MM.1S (cell line): Measurements from ENCODE around the gene DZIP1L.
A peak's percentile ranks its signal among the peaks of the same experiment; 100 is the strongest.

Source experiments
- DNase-seq: peaks from one replicate; pipeline ENCODE4 v3.0.0-alpha.2; 2015
- H2AFZ ChIP-seq: fragments of 300-600 bp; sonication (generic); 2 replicates; pipeline ENCODE4 v1.6.0; 2016; ENCODE audit warnings: antibody characterized with exemption, low read length
- H3F3A ChIP-seq: fragments of 300-600 bp; sonication (generic); 2 replicates; pipeline ENCODE4 v1.6.1; 2016; ENCODE audit warnings: mild to moderate bottlenecking, antibody characterized with exemption, low read length, moderate library complexity, mixed read lengths; ENCODE audit not compliant: insufficient read depth
- H3K27ac ChIP-seq: fragments of 300-600 bp; sonication (generic); 2 replicates; pipeline ENCODE4 v1.5.1; 2016; ENCODE audit warnings: mild to moderate bottlenecking, low read length
- H3K27me3 ChIP-seq: fragments of 300-600 bp; sonication (generic); replicated peaks from 2 replicates; pipeline ENCODE4 v1.6.0; 2016; ENCODE audit warnings: low read length; ENCODE audit not compliant: insufficient read depth
- H3K36me3 ChIP-seq: fragments of 300-600 bp; sonication (generic); replicated peaks from 2 replicates; pipeline ENCODE4 v1.6.1; 2016; ENCODE audit warnings: mild to moderate bottlenecking, low read length, mixed read lengths; ENCODE audit not compliant: insufficient read depth
- H3K4me1 ChIP-seq: fragments of 300-600 bp; sonication (generic); 2 replicates; pipeline ENCODE4 v1.6.1; 2016; ENCODE audit warnings: low read length, mixed read lengths
- H3K4me2 ChIP-seq: fragments of 300-600 bp; sonication (generic); 2 replicates; pipeline ENCODE4 v1.6.0; 2016; ENCODE audit warnings: low read depth, low read length
- H3K4me3 ChIP-seq: fragments of 300-600 bp; sonication (generic); 2 replicates; pipeline ENCODE4 v1.5.1; 2016; ENCODE audit warnings: low read length, mixed read lengths
- H3K79me2 ChIP-seq: fragments of 300-600 bp; sonication (generic); 2 replicates; pipeline ENCODE4 v1.6.1; 2016; ENCODE audit warnings: mixed run types, low read length, mixed read lengths
- H3K9ac ChIP-seq: fragments of 300-600 bp; sonication (generic); 2 replicates; pipeline ENCODE4 v1.6.1; 2016; ENCODE audit warnings: low read length, mixed read lengths
- H3K9me2 ChIP-seq: fragments of 300-600 bp; sonication (generic); replicated peaks from 2 replicates; pipeline ENCODE4 v1.6.1; 2016; ENCODE audit warnings: mild to moderate bottlenecking, low read length, mixed read lengths; ENCODE audit not compliant: insufficient read depth
- H3K9me3 ChIP-seq: fragments of 300-600 bp; sonication (generic); replicated peaks from 2 replicates; pipeline ENCODE4 v1.6.1; 2016; ENCODE audit warnings: mild to moderate bottlenecking, low read length, mixed read lengths; ENCODE audit not compliant: insufficient read depth
- H4K20me1 ChIP-seq: fragments of 300-600 bp; sonication (generic); 2 replicates; pipeline ENCODE4 v1.6.1; 2016; ENCODE audit warnings: mild to moderate bottlenecking, low read length, moderate library complexity, mixed read lengths; ENCODE audit not compliant: insufficient read depth
- CTCF ChIP-seq: fragments of 300-600 bp; sonication (generic); IDR thresholded peaks from 2 replicates; pipeline ENCODE4 v1.5.1; 2016; ENCODE audit warnings: antibody characterized with exemption, low read length, mixed read lengths
- EZH2 ChIP-seq: fragments of 300-600 bp; sonication (generic); optimal IDR thresholded peaks from 2 replicates; pipeline ENCODE3; 2017; ENCODE audit warnings: low read depth, mild to moderate bottlenecking, antibody characterized with exemption, low read length, mixed read lengths
- EZH2phosphoT487 ChIP-seq: fragments of 300-600 bp; sonication (generic); IDR thresholded peaks from 2 replicates; pipeline ENCODE4 v1.6.1; 2018; ENCODE audit warnings: antibody characterized with exemption, low read length

The DZIP1L gene

GRCh38 chr3:138068579-138069174 is 46.7 kb downstream of the DZIP1L start:
- Histone ChIP-seq H3F3A (no peaks in the 10 kb centered on the region), H3K27ac (no peak overlapping the region), H3K4me3 (no peak overlapping the region), H3K27me3 (no peaks in the 10 kb centered on the region; the same call in 1 of the 2 replicates), H3K9ac (no peak overlapping the region), H3K4me1 (no peaks in the 10 kb centered on the region), H3K9me3 (no peaks in the 10 kb centered on the region), H4K20me1 (no peaks in the 10 kb centered on the region), H2AFZ (peak overlapping the region; percentile 42), H3K4me2 (no peak overlapping the region), H3K79me2 (no peaks in the 10 kb centered on the region), H3K9me2 (no peaks in the 10 kb centered on the region), H3K36me3 (no peaks in the 10 kb centered on the region)
- peak; percentile 66 for DNase-seq
- no peak for TF ChIP-seq EZH2phosphoT487
- no peak for TF ChIP-seq EZH2
- peak; percentile 99 for TF ChIP-seq CTCF

- no peak overlapping the region for H3K27ac ChIP-seq
- H2AFZ ChIP-seq: peak overlapping the region; percentile 42
- H3K9me2 ChIP-seq: no peaks in the 10 kb centered on the region
- TF ChIP-seq CTCF (no peak), EZH2phosphoT487 (no peak)
- DNase-seq: no peak
- no peaks in the 10 kb centered on the region for H3F3A ChIP-seq
- H3K36me3 ChIP-seq: no peaks in the 10 kb centered on the region
- no peaks in the 10 kb centered on the region for H3K4me1 ChIP-seq
- H3K27me3 ChIP-seq: no peaks in the 10 kb centered on the region; the same call in 1 of the 2 replicates
- H3K9me3 ChIP-seq: no peaks in the 10 kb centered on the region
- H3K79me2 ChIP-seq: no peaks in the 10 kb centered on the region
- no peak overlapping the region for H3K4me3 ChIP-seq
- H4K20me1 ChIP-seq: no peaks in the 10 kb centered on the region
- no peak overlapping the region for H3K9ac ChIP-seq
- H3K4me2 ChIP-seq: no peak overlapping the region
These were observed 47.4 kb downstream of the DZIP1L start for GRCh38 chr3:138068046-138068445.

- H3K4me3 ChIP-seq: no peak overlapping the region
- H3K27me3 ChIP-seq: no peaks in the 10 kb centered on the region; the same call in 1 of the 2 replicates
- H3K4me2 ChIP-seq: no peak overlapping the region
- H3K79me2 ChIP-seq: no peaks in the 10 kb centered on the region
- H3K9me3 ChIP-seq: no peaks in the 10 kb centered on the region
- H4K20me1 ChIP-seq: no peaks in the 10 kb centered on the region
- H3K27ac ChIP-seq: no peak overlapping the region
- no peak overlapping the region for H2AFZ ChIP-seq
- H3K9ac ChIP-seq: no peak overlapping the region
- no peaks in the 10 kb centered on the region for H3K36me3 ChIP-seq
- no peaks in the 10 kb centered on the region for H3K9me2 ChIP-seq
- TF ChIP-seq CTCF (no peak), EZH2 (no peak), EZH2phosphoT487 (no peak)
- no peaks in the 10 kb centered on the region for H3K4me1 ChIP-seq
- no peak for DNase-seq
- no peaks in the 10 kb centered on the region for H3F3A ChIP-seq
These were observed 48.4 kb downstream of the DZIP1L start for GRCh38 chr3:138066972-138067371.
